HEK293T (cell line): ENCODE results near the gene CD74.
"Not testable (repeated sequence)": the region's sequence is repeated elsewhere in the genome, so short reads cannot be mapped to it uniquely, and the experiment has no call there.

ENCODE experiments used
- CTCF ChIA-PET: fragments of 350-600 bp; formaldehyde crosslinking; extraction: SDS; loops from one replicate; lab custom pipeline; 2021; ENCODE audit warnings: antibody characterized with exemption, inconsistent platforms; lab: Yijun Ruan, JAX
- POLR2A ChIA-PET: fragments of 350-600 bp; formaldehyde crosslinking; extraction: SDS; loops from one replicate; lab custom pipeline; 2020; ENCODE audit warnings: antibody characterized with exemption, inconsistent platforms; lab: Yijun Ruan, JAX
- DNase-seq: peaks from one replicate; pipeline ENCODE4 v3.0.0; 2012; ENCODE audit warnings: mixed read lengths; ENCODE audit errors: extremely low spot score
- ARNT ChIP-seq: fragments of 450-650 bp; IDR thresholded peaks from 2 replicates; pipeline ENCODE4 v1.6.1; 2017; ENCODE audit warnings: mild to moderate bottlenecking
- BHLHE40 ChIP-seq: fragments of 450-650 bp; IDR thresholded peaks from 2 replicates; pipeline ENCODE4 v1.6.1; 2016; ENCODE audit warnings: mild to moderate bottlenecking, moderate library complexity, borderline replicate concordance
- CTBP1 ChIP-seq: fragments of 450-650 bp; IDR thresholded peaks from 2 replicates; pipeline ENCODE4 v1.6.1; 2016; ENCODE audit warnings: borderline replicate concordance
- ELF4 ChIP-seq: fragments of 450-650 bp; IDR thresholded peaks from 2 replicates; pipeline ENCODE4 v1.6.1; 2017; ENCODE audit warnings: antibody characterized with exemption
- FOXK2 ChIP-seq: fragments of 450-650 bp; IDR thresholded peaks from 2 replicates; pipeline ENCODE4 v1.6.1; 2016; ENCODE audit warnings: mild to moderate bottlenecking
- FOXM1 ChIP-seq: fragments of 450-650 bp; IDR thresholded peaks from 2 replicates; pipeline ENCODE4 v1.6.1; 2017; ENCODE audit warnings: mild to moderate bottlenecking, borderline replicate concordance
- HDGF ChIP-seq: fragments of 450-650 bp; IDR thresholded peaks from 2 replicates; pipeline ENCODE4 v1.6.1; 2017; ENCODE audit warnings: antibody characterized with exemption, borderline replicate concordance
- L3MBTL2 ChIP-seq: fragments of 450-650 bp; conservative IDR thresholded peaks from 2 replicates; pipeline ENCODE4 v1.6.1; 2016; ENCODE audit warnings: mild to moderate bottlenecking
- LEF1 ChIP-seq: fragments of 450-650 bp; IDR thresholded peaks from 2 replicates; pipeline ENCODE4 v1.6.1; 2017; ENCODE audit warnings: mild to moderate bottlenecking, borderline replicate concordance
- SP1 ChIP-seq: fragments of 450-650 bp; IDR thresholded peaks from 2 replicates; pipeline ENCODE4 v1.6.1; 2017
- SUZ12 ChIP-seq: fragments of 450-650 bp; IDR thresholded peaks from 2 replicates; pipeline ENCODE4 v1.6.1; 2016; ENCODE audit warnings: mild to moderate bottlenecking
- TARDBP ChIP-seq: fragments of 450-650 bp; IDR thresholded peaks from 2 replicates; pipeline ENCODE4 v1.6.1; 2016
- ZNF384 ChIP-seq: fragments of 450-650 bp; IDR thresholded peaks from 2 replicates; pipeline ENCODE4 v1.6.1; 2016
- TF ChIP-seq, protein P1 (sequence below): fragments of 450-650 bp; IDR thresholded peaks from 2 replicates; pipeline ENCODE4 v1.6.1; 2016

The CD74 gene

DNA sequence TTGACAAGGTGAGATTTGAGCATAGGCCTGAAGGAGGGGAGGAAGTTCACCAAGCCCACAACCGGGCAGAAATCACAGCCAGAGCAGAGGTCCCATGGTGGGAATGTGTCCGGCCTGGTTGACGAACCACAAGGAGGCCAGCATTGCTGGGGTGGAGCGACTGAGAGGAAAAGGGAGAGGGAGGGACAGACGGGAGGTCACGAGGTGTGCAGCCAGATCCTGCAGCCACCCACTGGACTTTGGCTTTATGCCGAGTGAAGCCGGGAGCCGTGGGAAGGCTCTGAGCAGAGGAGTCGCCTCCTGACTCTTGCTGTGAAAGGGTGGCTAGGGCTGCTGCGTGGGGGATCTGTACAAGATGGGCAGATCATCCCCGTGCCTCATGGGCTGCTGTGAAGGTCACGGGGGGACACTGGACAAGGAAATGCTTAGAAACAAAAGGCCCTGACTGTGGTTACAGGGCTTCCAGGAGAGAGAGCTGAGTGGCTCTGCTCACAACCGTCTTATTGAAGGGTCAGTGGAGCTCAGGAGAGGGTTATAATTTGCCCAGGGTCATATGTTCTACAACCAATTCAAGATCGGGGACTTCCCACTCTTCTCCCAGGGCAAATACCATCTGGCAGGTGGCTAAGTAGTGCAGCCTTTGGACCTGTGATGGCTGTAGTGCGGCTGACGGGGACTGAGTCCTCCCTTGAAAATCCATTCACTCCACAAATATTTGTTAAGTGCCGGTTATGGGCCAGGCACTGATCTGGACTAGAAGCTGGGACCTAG is 15.6 kb upstream of the CD74 start:
- ChIA-PET POLR2A (interaction anchor here (1.2 kb wide), 1 partner anchor 21 kb away, joined by 3 read pairs; the partner anchor contains the start of gene RPS14), CTCF (no interaction called here)
- DNase-seq: no peak

DNA sequence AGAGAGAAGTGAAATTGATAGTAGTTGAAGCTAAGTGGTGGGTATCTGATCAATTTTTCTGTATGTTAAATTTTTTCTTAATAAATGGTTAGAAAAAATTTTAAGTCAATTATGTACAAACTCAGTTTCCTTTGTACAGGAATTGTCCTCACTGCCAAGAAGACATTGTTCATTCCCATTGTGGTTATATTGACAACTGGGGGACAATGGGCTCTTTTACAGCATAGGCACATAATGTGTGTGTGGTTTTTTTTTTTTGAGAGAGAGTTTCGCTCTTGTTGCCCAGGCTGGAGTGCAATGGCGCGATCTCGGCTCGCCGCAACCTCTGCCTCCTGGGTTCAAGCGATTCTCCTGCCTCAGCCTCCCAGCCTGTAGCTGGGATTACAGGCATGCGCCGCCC is 13.5 kb upstream of the CD74 start:
- DNase-seq, POLR2A ChIA-PET, CTCF ChIA-PET: not testable (repeated sequence)

More for the DNA sequence above, 15.6 kb upstream of the CD74 start:
- TF ChIP-seq FOXK2 (no peak), BHLHE40 (no peak)

DNA sequence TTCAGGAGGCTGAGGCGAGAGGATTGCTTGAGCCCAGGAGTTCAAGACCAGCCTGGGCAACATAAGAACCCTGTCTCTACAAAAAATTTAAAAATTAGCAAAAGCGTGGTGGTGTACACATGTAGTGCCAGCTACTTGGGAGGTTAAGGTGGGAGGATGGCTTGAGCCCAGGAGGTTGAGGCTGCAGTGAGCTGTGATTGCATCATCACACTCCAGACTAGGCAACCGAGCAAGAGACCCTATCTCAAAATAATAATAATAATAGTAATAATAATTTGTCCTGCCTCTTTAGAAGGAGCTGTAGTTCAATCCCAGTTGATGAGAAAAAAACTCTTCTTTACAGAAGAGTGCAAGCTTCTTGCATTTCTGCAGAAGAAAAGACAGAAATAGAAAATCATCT is 10.0 kb upstream of the CD74 start:
- POLR2A ChIA-PET: no interaction called here
- CTCF ChIA-PET: interaction anchor here (1.0 kb wide), 1 partner anchor 14 kb away, joined by 5 read pairs; no protein-coding TSS in a partner anchor
- no peak for TF ChIP-seq SUZ12
- TF ChIP-seq LEF1: no peak
- TF ChIP-seq FOXM1: no peak
- no peak for TF ChIP-seq ELF4
- DNase-seq: no peak

DNA sequence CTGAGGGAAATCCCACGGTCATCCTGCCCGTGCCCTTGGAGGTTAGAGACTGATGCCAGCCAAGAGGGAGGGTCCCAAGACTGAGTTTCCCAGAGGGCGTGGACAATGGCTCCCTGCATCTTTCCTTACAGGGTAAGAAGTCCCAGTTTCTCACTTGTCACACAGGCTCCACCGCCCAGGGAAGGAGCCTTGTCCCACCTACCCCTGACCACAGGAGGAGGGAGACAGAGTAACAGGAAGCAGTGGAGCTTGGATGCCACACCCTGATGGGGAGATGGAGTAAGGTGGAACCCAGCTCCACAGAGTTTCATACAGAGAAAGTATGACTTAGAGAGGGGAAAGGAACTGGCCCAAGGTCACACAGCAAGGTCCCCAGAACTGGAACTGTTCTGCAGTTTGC is 9.4 kb upstream of the CD74 start:
- POLR2A ChIA-PET: no interaction called here

DNA sequence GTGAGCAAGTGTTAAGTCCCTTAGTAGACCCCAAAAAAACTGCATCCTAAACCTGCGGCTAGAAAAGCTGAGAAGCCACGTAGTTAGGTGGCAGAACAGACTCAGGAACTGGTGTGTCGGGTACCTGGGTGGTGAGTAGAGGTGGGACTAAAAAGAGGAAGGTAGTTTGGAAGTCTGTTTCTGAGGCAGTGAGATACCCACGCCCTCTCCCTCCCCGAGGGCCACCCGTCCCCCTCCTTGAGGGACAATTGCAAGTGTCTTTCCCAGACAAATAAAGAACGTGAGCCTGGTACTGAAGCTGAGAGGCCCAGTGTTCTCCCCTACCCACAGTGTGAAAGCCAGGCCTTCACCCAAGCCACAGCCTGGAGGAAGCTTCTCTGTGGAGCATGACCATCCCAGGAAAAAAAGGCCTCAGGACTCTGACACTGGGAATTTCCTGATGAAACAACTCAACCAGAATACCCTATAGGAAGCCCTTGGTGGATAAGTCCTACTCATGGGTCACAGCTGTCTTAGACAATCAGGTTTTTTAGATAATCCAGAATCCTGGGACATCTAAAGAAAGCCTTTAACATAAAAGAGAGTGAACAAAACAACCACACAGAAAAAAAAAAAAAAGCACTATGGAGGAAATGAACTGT is 7.0 kb upstream of the CD74 start:
- ChIA-PET POLR2A (no interaction called here), CTCF (no interaction called here)
- TF ChIP-seq L3MBTL2 (no peak), HDGF (no peak), BHLHE40 (no peak), ZNF384 (no peak), TARDBP (no peak), FOXK2 (no peak), CTBP1 (no peak), LEF1 (no peak), SP1 (no peak), SUZ12 (no peak), ARNT (no peak), ELF4 (no peak)
- TF ChIP-seq, protein P1, sequence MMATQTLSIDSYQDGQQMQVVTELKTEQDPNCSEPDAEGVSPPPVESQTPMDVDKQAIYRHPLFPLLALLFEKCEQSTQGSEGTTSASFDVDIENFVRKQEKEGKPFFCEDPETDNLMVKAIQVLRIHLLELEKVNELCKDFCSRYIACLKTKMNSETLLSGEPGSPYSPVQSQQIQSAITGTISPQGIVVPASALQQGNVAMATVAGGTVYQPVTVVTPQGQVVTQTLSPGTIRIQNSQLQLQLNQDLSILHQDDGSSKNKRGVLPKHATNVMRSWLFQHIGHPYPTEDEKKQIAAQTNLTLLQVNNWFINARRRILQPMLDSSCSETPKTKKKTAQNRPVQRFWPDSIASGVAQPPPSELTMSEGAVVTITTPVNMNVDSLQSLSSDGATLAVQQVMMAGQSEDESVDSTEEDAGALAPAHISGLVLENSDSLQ: no peak
- no peak for DNase-seq

More for the DNA sequence above, 9.4 kb upstream of the CD74 start:
- CTCF ChIA-PET: interaction anchor here (0.6 to 1.0 kb wide), 2 partner anchors 14 to 194 kb away, joined by 3 to 5 read pairs; no protein-coding TSS in a partner anchor
- no peak for DNase-seq
- TF ChIP-seq SUZ12: no peak
- no peak for TF ChIP-seq ARNT
- TF ChIP-seq TARDBP: no peak
- TF ChIP-seq HDGF: no peak
- TF ChIP-seq SP1: no peak
- TF ChIP-seq L3MBTL2: no peak
- TF ChIP-seq ZNF384: no peak

DNA sequence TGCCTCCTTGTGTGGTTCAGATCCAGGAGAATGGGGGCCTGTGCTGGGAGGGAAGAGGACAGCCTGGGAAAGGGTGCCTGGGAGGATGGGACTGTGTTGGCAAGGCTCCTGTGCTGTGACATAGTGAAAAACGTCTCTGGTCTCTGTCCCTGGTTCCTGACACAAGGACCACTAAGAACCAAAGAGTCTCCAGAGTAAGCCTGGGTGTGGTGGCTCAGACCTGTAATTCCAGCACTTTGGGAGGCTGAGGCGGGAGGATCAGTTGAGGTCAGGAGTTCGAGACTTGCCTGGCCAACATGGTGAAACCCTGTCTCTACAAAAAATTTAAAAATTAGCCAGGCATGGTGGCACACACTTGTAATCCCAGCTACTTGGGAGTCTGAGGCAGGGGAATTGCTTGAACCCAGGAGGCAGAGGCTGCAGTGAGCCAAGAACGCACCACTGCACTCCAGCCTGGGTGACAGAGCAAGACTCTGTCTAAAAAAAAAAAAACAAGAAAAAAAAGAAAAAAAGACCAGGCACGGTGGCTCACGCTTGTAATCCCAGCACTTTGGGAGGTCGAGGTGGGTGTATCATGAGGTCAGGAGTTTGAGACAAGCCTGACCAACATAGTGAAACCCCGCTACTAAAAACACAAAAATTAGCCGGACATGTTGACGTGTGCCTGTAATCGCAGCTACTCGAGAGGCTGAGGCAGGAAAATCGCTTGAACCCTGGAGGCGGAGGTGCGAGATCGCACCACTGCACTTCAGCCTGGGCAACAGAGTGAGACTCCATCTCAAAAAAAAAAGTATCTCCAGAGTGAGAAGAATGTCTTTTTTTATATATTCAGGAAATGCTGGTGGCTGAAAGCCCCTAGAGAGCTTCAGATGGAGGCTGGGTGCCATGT is 1.4 kb upstream of the CD74 start:
- not testable (repeated sequence) for DNase-seq
- ChIA-PET POLR2A (interaction anchor here (1.4 kb wide), 1 partner anchor 287 kb away, joined by 3 read pairs; the partner anchor contains the start of gene RBM22), CTCF (interaction anchor here (0.6 kb wide), 1 partner anchor 242 kb away, joined by 5 read pairs; no protein-coding TSS in a partner anchor)

DNA sequence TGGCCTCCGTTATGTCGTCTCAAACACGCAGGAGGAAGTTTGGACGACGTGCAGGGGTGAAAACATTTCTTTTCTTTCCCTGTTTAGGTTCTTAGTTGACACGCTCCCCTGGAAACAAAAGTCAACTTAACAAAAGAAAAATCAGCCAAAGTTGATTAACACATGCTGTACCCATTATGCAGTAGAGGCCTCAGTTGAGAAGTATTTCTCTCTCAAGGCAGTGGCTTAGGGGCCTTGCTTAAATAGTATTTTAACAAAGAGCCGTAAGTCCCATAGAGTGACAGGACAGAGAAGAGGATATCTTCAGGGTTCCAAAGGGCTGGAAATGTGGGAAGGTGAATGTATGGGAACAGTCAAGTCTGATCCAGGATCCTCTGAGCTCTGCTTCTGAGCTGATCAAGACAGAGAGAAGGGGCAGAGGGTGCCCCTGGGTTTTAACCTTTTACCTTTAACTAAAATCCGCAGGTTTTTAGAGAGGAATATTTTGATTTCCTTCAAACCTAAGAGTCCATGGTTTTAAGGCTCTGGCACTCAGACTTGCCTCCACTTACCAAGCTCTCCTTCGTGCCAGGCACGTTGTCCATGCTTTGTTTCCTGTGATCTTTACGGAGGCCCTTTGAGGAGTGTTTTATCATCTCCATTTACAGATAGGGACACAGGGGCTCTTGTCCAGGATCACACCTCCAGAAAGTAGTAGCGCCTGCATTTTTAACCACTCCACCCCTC is 629 bp upstream of the CD74 start:
- TF ChIP-seq ARNT: no peak
- no peak for TF ChIP-seq CTBP1
- TF ChIP-seq SUZ12: no peak
- TF ChIP-seq L3MBTL2: no peak
- no peak for TF ChIP-seq FOXM1
- no peak for TF ChIP-seq ZNF384
- no peak for TF ChIP-seq SP1

More for the DNA sequence above, 629 bp upstream of the CD74 start:
- DNase-seq: no peak
- POLR2A ChIA-PET: interaction anchor here (1.4 kb wide), 1 partner anchor 288 kb away, joined by 3 read pairs; the partner anchor contains the start of gene RBM22
- CTCF ChIA-PET: no interaction called here
